Measurements from ENCODE around the gene POSTN. TPM values are rescaled to one million over a fixed set of nuclear protein-coding genes. Genes with fewer than 3 reads are reported as not detected.
"Not testable (repeated sequence)": the region's sequence is repeated elsewhere in the genome, so short reads cannot be mapped to it uniquely, and the experiment has no call there.

POSTN gene
- total RNA-seq, 4 donors from 2014 or later: 124 to 351 (median 232) TPM

GRCh38 chr13:37560526-37560925 is 38.0 kb downstream of the POSTN start:
- TF ChIP-seq CTCF (IDR thresholded peaks at IDR 0.05) (no peak), POLR2A (IDR thresholded peaks at IDR 0.05) (no peak), EP300 (IDR thresholded peaks at IDR 0.05) (no peak), POLR2AphosphoS5 (IDR thresholded peaks at IDR 0.05) (no peak)

GRCh38 chr13:37558766-37559165 is 39.8 kb downstream of the POSTN start:
- H3K4me3 ChIP-seq; H3K4me1 ChIP-seq; H3K27ac ChIP-seq; H3K9me3 ChIP-seq; DNase-seq (ENCODE audit: low spot score in 2 of 2); H3K27me3 ChIP-seq; H3K36me3 ChIP-seq: not testable (repeated sequence)
- 82% methylated on average over 5 of the region's 5 CpGs for WGBS

More at GRCh38 chr13:37560526-37560925, 38.0 kb downstream of the POSTN start:
- Histone ChIP-seq H3K4me3 (no peak overlapping the region), H3K36me3 (no peaks in the 10 kb centered on the region), H3K27ac (no peak overlapping the region), H3K9me3 (peaks cover 3% of the 10 kb centered on the region), H3K27me3 (no peaks in the 10 kb centered on the region), H3K4me1 (no peaks in the 10 kb centered on the region)
- no peak for DNase-seq (ENCODE audit: low spot score in 2 of 2)
- 79% methylated on average over 3 of the region's 3 CpGs for WGBS

GRCh38 chr13:37546087-37546486 is 52.5 kb downstream of the POSTN start:
- Histone ChIP-seq H3K36me3 (no peaks in the 10 kb centered on the region), H3K4me3 (no peak overlapping the region), H3K27me3 (no peaks in the 10 kb centered on the region), H3K27ac (no peak overlapping the region), H3K9me3 (no peaks in the 10 kb centered on the region), H3K4me1 (no peaks in the 10 kb centered on the region)
- no peak for DNase-seq (ENCODE audit: low spot score in 2 of 2)
- 43% methylated on average over 1 of the region's 3 CpGs for WGBS
- TF ChIP-seq POLR2AphosphoS5 (IDR thresholded peaks at IDR 0.05) (no peak), EP300 (IDR thresholded peaks at IDR 0.05) (no peak), CTCF (IDR thresholded peaks at IDR 0.05) (no peak), POLR2A (IDR thresholded peaks at IDR 0.05) (no peak)

GRCh38 chr13:37544995-37545394 is 53.6 kb downstream of the POSTN start:
- H3K36me3 ChIP-seq: no peaks in the 10 kb centered on the region
- no peak for DNase-seq (ENCODE audit: low spot score in 2 of 2)
- WGBS: 89% methylated on average over 3 of the region's 3 CpGs
- H3K9me3 ChIP-seq: no peaks in the 10 kb centered on the region
- no peak for TF ChIP-seq CTCF (IDR thresholded peaks at IDR 0.05)
- TF ChIP-seq POLR2A (IDR thresholded peaks at IDR 0.05): no peak
- no peak for TF ChIP-seq POLR2AphosphoS5 (IDR thresholded peaks at IDR 0.05)
- no peak for TF ChIP-seq EP300 (IDR thresholded peaks at IDR 0.05)
- H3K27ac ChIP-seq: no peak overlapping the region
- no peaks in the 10 kb centered on the region for H3K4me1 ChIP-seq
- H3K4me3 ChIP-seq: no peak overlapping the region
- no peaks in the 10 kb centered on the region for H3K27me3 ChIP-seq

GRCh38 chr13:37539976-37540605 is 58.5 kb downstream of the POSTN start:
- Histone ChIP-seq H3K27me3 (no peaks in the 10 kb centered on the region), H3K9me3 (no peaks in the 10 kb centered on the region), H3K27ac (no peak overlapping the region), H3K36me3 (no peaks in the 10 kb centered on the region), H3K4me1 (no peaks in the 10 kb centered on the region), H3K4me3 (no peak overlapping the region)
- TF ChIP-seq POLR2A (IDR thresholded peaks at IDR 0.05) (no peak), POLR2AphosphoS5 (IDR thresholded peaks at IDR 0.05) (no peak), EP300 (IDR thresholded peaks at IDR 0.05) (no peak), CTCF (IDR thresholded peaks at IDR 0.05) (no peak)
- WGBS: 59% methylated on average over 3 of the region's 3 CpGs
- DNase-seq (ENCODE audit: low spot score in 2 of 2): no peak

GRCh38 chr13:37539170-37539569 is 59.4 kb downstream of the POSTN start:
- DNase-seq (ENCODE audit: low spot score in 2 of 2): no peak
- Histone ChIP-seq H3K4me1 (no peaks in the 10 kb centered on the region), H3K4me3 (no peak overlapping the region), H3K27me3 (no peaks in the 10 kb centered on the region), H3K9me3 (no peaks in the 10 kb centered on the region), H3K27ac (no peak overlapping the region), H3K36me3 (no peaks in the 10 kb centered on the region)
- WGBS: 78% methylated on average over 2 of the region's 2 CpGs
- TF ChIP-seq EP300 (IDR thresholded peaks at IDR 0.05): no peak
- no peak for TF ChIP-seq POLR2A (IDR thresholded peaks at IDR 0.05)
- no peak for TF ChIP-seq POLR2AphosphoS5 (IDR thresholded peaks at IDR 0.05)
- TF ChIP-seq CTCF (IDR thresholded peaks at IDR 0.05): no peak
